Psoas muscle (tissue), 8 donors: ENCODE measurements around the gene RSRC2. TPM values are rescaled to one million over a fixed set of nuclear protein-coding genes. Genes with fewer than 3 reads are reported as not detected.
A peak's percentile ranks its signal among the peaks of the same experiment; 100 is the strongest.

Experiments
- ATAC-seq, 4 donors: fragments of 200-7000 bp; cut with Tn5 transposase; one replicate each; pipeline ENCODE4 v1.9.1; 2020; ENCODE audit warnings: moderate library complexity in 3 of 4, mild to moderate bottlenecking in 2 of 4
- DNase-seq, 2 donors: peaks; one replicate each; pipeline ENCODE4 v3.0.0-alpha.2; 2020
- H3K27ac ChIP-seq: fragments of 200-600 bp; one replicate; pipeline ENCODE4 v1.8.0; 2022
- H3K27me3 ChIP-seq, 3 donors: fragments of 200-600 bp in 1 of 3; one replicate each; pipeline versions ENCODE4 v1.6.1 to v1.8.0; 2013 to 2022; ENCODE audit warnings: low read length in 2 of 3, mild to moderate bottlenecking in 2 of 3, moderate library complexity in 1 of 3; ENCODE audit not compliant: insufficient read depth in 3 of 3
- H3K36me3 ChIP-seq, 2 donors: fragments of 200-600 bp in 1 of 2; one replicate each; pipeline versions ENCODE4 v1.6.1 to v1.8.0; 2013 to 2022; ENCODE audit warnings: low read depth in 1 of 2, mild to moderate bottlenecking in 1 of 2, moderate library complexity in 1 of 2; ENCODE audit not compliant: insufficient read depth in 1 of 2
- H3K4me1 ChIP-seq: fragments of 200-600 bp; one replicate; pipeline ENCODE4 v1.8.0; 2022
- H3K4me3 ChIP-seq: fragments of 200-600 bp; one replicate; pipeline ENCODE4 v1.8.0; 2022; ENCODE audit warnings: mild to moderate bottlenecking
- H3K9me3 ChIP-seq: fragments of 200-600 bp; one replicate; pipeline ENCODE4 v1.8.0; 2022
- WGBS, 3 donors: extraction: QIAGEN DNeasy Blood & Tissue Kit; methylation state at CpG; one replicate each; pipeline versions ENCODE4 v1.1.6 to v1.1.7; 2013; 5-methylcytosine and 5-hydroxymethylcytosine counted together
- intact Hi-C, 2 donors: fragments of 100-400 bp; cut with DNase I; formaldehyde crosslinking; loops; one replicate each; pipeline versions ENCODE4 v1.11.0 to v1.14.2; 2022
- polyA plus RNA-seq, 3 donors: library from polyadenylated mRNA; stranded (reverse); fragments of 200-250 nt; gene quantifications; one replicate each; pipeline ENCODE4 v1.2.3, GENCODE V29; 2013
- total RNA-seq, 4 donors: library from RNA; stranded (reverse); fragmentation: NEBNext Ultra II Directional in 2 of 4; extraction: Animal tissue kit (Norgen Biotek cat#: 25700) in 2 of 4; gene quantifications; one replicate each; pipeline versions ENCODE4 v1.2.1 to v1.2.4, GENCODE V29; 2021 to 2023
- TF ChIP-seq, protein P1 (sequence below): fragments of 200-600 bp; IDR thresholded peaks from one replicate; pipeline ENCODE4 v1.8.0; 2022; ENCODE audit warnings: antibody characterized with exemption
- donor health status: healthy with polysubstance abuse.
- donor health status: DM: no; HTN: no; CAD: no; lungs with moderate emphysema.
- donor health status: Bipolar disorder and iron deficiency.
- donor health status: healthy.
- donor health status: DM: yes; HTN: yes; CAD: no.
- donor health status: DM: no; HTN: no; CAD: no.
- donor health status: DM: no; HTN: no; CAD: no.
- donor health status: DM: yes; HTN: yes; CAD: no.

Gene RSRC2
- total and polyA plus RNA-seq, 7 donors = 44.0 to 83.4 (median 54.2) TPM

- no peak overlapping the region for H3K27ac ChIP-seq
- H3K9me3 ChIP-seq = no peaks in the 10 kb centered on the region
- WGBS, 3 donors = 88 to 90% (median 88%) methylated on average over 5 of the region's 5 CpGs
- H3K27me3 ChIP-seq = no peaks in the 10 kb centered on the region
- no peak overlapping the region for H3K4me3 ChIP-seq
- peaks cover 13 to 100% of the 10 kb centered on the region in 2 donors for H3K36me3 ChIP-seq
- no peaks in the 10 kb centered on the region for H3K4me1 ChIP-seq
- ATAC-seq = no peak
- TF ChIP-seq, protein P1, sequence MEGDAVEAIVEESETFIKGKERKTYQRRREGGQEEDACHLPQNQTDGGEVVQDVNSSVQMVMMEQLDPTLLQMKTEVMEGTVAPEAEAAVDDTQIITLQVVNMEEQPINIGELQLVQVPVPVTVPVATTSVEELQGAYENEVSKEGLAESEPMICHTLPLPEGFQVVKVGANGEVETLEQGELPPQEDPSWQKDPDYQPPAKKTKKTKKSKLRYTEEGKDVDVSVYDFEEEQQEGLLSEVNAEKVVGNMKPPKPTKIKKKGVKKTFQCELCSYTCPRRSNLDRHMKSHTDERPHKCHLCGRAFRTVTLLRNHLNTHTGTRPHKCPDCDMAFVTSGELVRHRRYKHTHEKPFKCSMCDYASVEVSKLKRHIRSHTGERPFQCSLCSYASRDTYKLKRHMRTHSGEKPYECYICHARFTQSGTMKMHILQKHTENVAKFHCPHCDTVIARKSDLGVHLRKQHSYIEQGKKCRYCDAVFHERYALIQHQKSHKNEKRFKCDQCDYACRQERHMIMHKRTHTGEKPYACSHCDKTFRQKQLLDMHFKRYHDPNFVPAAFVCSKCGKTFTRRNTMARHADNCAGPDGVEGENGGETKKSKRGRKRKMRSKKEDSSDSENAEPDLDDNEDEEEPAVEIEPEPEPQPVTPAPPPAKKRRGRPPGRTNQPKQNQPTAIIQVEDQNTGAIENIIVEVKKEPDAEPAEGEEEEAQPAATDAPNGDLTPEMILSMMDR = no peak
- DNase-seq = no peak
- intact Hi-C loops = no loop called here
Measured at GRCh38 chr12:122483969-122484368, 42.8 kb downstream of the RSRC2 start.

GRCh38 chr12:122481861-122482260 is 44.9 kb downstream of the RSRC2 start:
- Histone ChIP-seq H3K36me3 (peaks cover 17 to 100% of the 10 kb centered on the region in 2 donors), H3K9me3 (no peaks in the 10 kb centered on the region), H3K27me3 (no peaks in the 10 kb centered on the region), H3K4me1 (no peaks in the 10 kb centered on the region), H3K4me3 (no peak overlapping the region), H3K27ac (no peak overlapping the region)
- intact Hi-C loops = no loop called here
- 95% methylated on average over 6 of the region's 6 CpGs for WGBS, 3 donors
- ATAC-seq (no peak), DNase-seq (no peak)
- TF ChIP-seq, protein P1 = no peak

GRCh38 chr12:122480753-122481152 is 46.0 kb downstream of the RSRC2 start:
- Histone ChIP-seq H3K27me3 (no peaks in the 10 kb centered on the region), H3K9me3 (no peaks in the 10 kb centered on the region), H3K36me3 (peaks cover 15 to 100% of the 10 kb centered on the region in 2 donors), H3K27ac (no peak overlapping the region), H3K4me1 (no peaks in the 10 kb centered on the region), H3K4me3 (no peak overlapping the region)
- 87 to 94% (median 90%) methylated on average over 8 of the region's 8 CpGs for WGBS, 3 donors
- TF ChIP-seq, protein P1 = no peak
- intact Hi-C loops = no loop called here
- no peak for ATAC-seq
- no peak for DNase-seq

DNA sequence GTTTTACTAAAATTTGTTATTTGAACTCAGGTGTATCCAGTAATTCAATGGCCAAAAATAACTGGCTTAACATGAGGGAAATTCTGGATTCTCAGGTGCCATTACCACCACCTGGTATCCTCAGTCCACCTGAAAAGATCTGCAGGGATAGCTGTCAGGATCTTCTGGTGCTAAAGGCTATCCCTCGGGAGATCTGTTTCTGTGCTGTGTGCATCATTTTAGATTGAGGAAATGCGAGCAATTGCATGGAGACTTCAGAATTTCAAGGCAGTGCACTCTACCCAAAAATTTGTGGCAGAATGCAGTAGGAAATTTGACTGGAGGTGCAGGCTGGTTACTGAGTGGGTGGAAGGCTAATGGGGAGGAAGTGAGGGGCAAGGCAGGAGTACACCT is 52.4 kb downstream of the RSRC2 start:
- H3K36me3 ChIP-seq = peaks cover 13 to 72% of the 10 kb centered on the region in 2 donors
- 81 to 89% (median 84%) methylated on average over 2 of the region's 2 CpGs for WGBS, 3 donors
- no peaks in the 10 kb centered on the region for H3K27me3 ChIP-seq
- TF ChIP-seq, protein P1 = no peak
- ATAC-seq (no peak), DNase-seq (no peak)
- H3K27ac ChIP-seq = no peak overlapping the region
- H3K4me1 ChIP-seq = peaks cover 6% of the 10 kb centered on the region
- intact Hi-C loops = no loop called here
- H3K9me3 ChIP-seq = no peaks in the 10 kb centered on the region
- H3K4me3 ChIP-seq = no peak overlapping the region

DNA sequence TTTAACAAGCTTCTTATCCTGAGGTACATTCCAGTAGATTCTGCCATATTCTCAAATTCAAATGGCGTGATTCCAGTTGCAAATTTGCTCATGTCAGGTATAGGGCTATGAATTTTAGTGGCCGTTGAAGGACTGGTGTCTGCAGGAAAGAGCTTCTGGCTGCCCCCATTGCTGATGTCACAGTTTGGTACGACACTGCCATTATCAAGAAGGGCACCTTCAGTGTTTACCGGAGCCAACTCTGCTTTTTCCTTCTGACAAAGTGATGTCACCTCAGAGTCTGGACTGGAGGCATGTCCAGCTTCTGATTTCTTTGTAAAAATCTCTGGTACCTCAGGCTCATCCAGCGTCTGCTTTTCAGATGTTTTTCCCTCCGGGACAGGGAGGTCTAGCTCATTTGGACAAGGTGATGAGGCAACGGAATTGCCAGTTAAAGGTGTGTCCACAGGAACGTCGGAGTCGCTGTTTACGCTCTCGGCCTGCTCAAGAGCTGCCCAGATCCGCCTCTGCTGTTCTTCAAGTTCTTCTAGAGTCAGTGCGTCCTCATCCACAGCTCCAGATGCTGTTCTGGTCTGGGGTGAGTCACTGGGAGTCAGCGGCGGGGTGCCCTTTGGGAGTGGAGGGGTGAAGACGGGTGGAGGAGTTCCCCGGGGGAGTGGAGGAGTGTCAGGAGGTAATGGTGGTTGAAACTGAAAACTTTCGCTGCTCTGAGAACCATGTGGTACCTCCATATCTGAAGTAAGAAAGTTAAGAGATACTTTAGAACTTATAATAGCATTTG is 53.0 kb downstream of the RSRC2 start:
- DNase-seq = no peak
- intact Hi-C loops = no loop called here
- H3K27me3 ChIP-seq = no peaks in the 10 kb centered on the region
- H3K27ac ChIP-seq = peak overlapping the region; percentile 21
- no peak overlapping the region for H3K4me3 ChIP-seq
- no peaks in the 10 kb centered on the region for H3K9me3 ChIP-seq
- WGBS, 3 donors = 72 to 81% (median 73%) methylated on average over 19 of the region's 19 CpGs
- ATAC-seq = peak; percentile 21 to 62 (median 44)
- H3K4me1 ChIP-seq = peaks cover 6% of the 10 kb centered on the region
- peaks cover 10 to 66% of the 10 kb centered on the region in 2 donors for H3K36me3 ChIP-seq
- TF ChIP-seq, protein P1 = no peak
